ENCODE results near the gene RHBDL1.

Gene RHBDL1

GRCh38 chr16:667113-667779 lies 8.2 kb upstream of the RHBDL1 start:
- no peaks in the 10 kb centered on the region for H3K9me3 ChIP-seq (ENCODE audit: control insufficient read depth, insufficient read depth, low read depth, low read length)
- no peak overlapping the region for H3K4me3 ChIP-seq (ENCODE audit: low read depth, low read length)
- CTCF ChIA-PET: interaction anchor here (0.7 to 1.8 kb wide), 6 partner anchors 8 to 90 kb away, joined by 3 to 7 read pairs (median 4); no protein-coding TSS in a partner anchor
- POLR2A ChIA-PET: interaction anchor here (0.8 to 6.7 kb wide), 5 partner anchors 9 to 95 kb away, joined by 3 to 57 read pairs (median 7); partner anchors contain the start of genes RHBDL1, STUB1 and WDR90
- H3K27ac ChIP-seq (ENCODE audit: extremely low read depth, low read depth, low read length): peak overlapping the region; percentile 92
- TF ChIP-seq ZSCAN30 (tag by site-specific recombination; IDR thresholded peaks at IDR 0.05): no peak
- TF ChIP-seq ZNF623 (tag by site-specific recombination; IDR thresholded peaks at IDR 0.05): no peak
- no peak for TF ChIP-seq ZNF555 (tag by site-specific recombination; conservative IDR thresholded peaks at IDR 0.05)
- TF ChIP-seq TCF7L2 (IDR thresholded peaks at IDR 0.05; ENCODE audit: borderline replicate concordance, low read depth, low read length): no peak
- TF ChIP-seq ZNF692 (tag by site-specific recombination; IDR thresholded peaks at IDR 0.05): no peak
- no peak for TF ChIP-seq REST (tag by site-specific recombination; IDR thresholded peaks at IDR 0.05)
- H3K36me3 ChIP-seq (ENCODE audit: control insufficient read depth in 2 of 2, insufficient read depth in 1 of 2, low read length in 2 of 2): peaks cover 0 to 60% of the 10 kb centered on the region in 2 experiments; a peak in 2 of 3 replicates
- H3K4me1 ChIP-seq (ENCODE audit: control insufficient read depth, insufficient read depth, low read length): no peaks in the 10 kb centered on the region

DNA sequence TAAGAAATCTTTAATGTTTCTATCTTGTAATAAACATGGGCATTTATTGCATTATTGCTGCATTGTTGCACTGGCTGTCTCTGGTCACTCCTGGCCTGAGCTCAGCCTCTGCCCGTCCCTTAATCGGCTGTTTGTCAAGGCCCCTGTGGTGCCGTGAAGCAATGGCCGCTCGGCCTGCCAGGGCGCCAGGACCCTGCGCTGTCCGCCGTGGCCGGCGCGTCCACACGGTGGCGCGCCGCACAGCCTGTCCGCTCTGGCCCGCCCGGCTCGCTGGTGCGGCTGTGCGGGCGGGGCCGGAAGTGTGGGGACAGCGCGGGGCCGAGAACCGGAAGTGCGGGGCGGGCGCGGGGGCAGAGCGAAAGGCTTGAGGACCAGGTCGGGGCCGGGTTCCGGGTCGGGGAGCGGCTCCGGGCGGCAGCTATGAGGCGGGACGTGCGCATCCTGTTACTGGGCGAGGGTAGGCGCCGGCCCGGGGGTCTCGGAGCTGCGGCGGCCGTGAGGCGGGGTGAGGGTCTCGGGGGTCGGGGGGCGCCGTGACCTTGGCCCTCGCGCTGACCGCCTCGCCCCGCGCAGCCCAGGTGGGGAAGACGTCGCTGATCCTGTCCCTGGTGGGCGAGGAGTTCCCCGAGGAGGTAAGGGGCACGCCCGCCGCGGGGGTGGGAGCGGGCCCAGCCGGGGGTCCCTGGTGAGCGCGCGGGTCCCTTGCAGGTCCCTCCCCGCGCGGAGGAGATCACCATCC lies 7.5 kb upstream of the RHBDL1 start, which contains the start of gene RHOT2:
Gene RHOT2, plus strand, starts transcription at position 353 of the 739 bp plus-strand sequence. Its CDS starts 68 bp downstream, at position 421.
- Histone ChIP-seq H3K4me3 (ENCODE audit: low read depth, low read length) (peak within 1 kb of the TSS; percentile 90), H3K4me1 (ENCODE audit: control insufficient read depth, insufficient read depth, low read length) (no peaks in the 10 kb centered on the region), H3K9me3 (ENCODE audit: control insufficient read depth, insufficient read depth, low read depth, low read length) (no peaks in the 10 kb centered on the region), H3K27ac (ENCODE audit: extremely low read depth, low read depth, low read length) (peak within 1 kb of the TSS; percentile 92), H3K36me3 (ENCODE audit: control insufficient read depth in 2 of 2, insufficient read depth in 1 of 2, low read length in 2 of 2) (peaks cover 0 to 60% of the 10 kb centered on the region in 2 experiments; a peak in 2 of 3 replicates)
- ChIA-PET CTCF (interaction anchor here (0.7 to 1.8 kb wide), 6 partner anchors 9 to 91 kb away, joined by 3 to 7 read pairs (median 4); no protein-coding TSS in a partner anchor), POLR2A (interaction anchor here (0.8 to 6.7 kb wide), 6 partner anchors 9 to 96 kb away, joined by 3 to 57 read pairs (median 6); partner anchors contain the start of genes JMJD8, RHBDL1, STUB1 and WDR90)
- TF ChIP-seq KLF9 (tag by site-specific recombination; IDR thresholded peaks at IDR 0.05; ENCODE audit: low read depth) (peak; percentile 37; the same call in 1 of the 2 replicates), ZBTB48 (tag by site-specific recombination; IDR thresholded peaks at IDR 0.05) (peak; percentile 63; the same call in 1 of the 2 replicates), ZBTB6 (tag by site-specific recombination; IDR thresholded peaks at IDR 0.05) (peak; percentile 28; the same call in 1 of the 2 replicates), ZNF184 (tag by site-specific recombination; IDR thresholded peaks at IDR 0.05) (peak; percentile 86; the same call in 1 of the 2 replicates), MEIS1 (CRISPR knock-in tag; IDR thresholded peaks at IDR 0.05; ENCODE audit: borderline replicate concordance) (no peak), ZBTB11 (tag by site-specific recombination; conservative IDR thresholded peaks at IDR 0.05; ENCODE audit: low read depth) (peak; percentile 94), ZNF529 (tag by site-specific recombination; IDR thresholded peaks at IDR 0.05; ENCODE audit: insufficient replicate concordance) (no peak), YY1 (tag by site-specific recombination; IDR thresholded peaks at IDR 0.05) (peak; percentile 91)
- TF ChIP-seq, protein P1, sequence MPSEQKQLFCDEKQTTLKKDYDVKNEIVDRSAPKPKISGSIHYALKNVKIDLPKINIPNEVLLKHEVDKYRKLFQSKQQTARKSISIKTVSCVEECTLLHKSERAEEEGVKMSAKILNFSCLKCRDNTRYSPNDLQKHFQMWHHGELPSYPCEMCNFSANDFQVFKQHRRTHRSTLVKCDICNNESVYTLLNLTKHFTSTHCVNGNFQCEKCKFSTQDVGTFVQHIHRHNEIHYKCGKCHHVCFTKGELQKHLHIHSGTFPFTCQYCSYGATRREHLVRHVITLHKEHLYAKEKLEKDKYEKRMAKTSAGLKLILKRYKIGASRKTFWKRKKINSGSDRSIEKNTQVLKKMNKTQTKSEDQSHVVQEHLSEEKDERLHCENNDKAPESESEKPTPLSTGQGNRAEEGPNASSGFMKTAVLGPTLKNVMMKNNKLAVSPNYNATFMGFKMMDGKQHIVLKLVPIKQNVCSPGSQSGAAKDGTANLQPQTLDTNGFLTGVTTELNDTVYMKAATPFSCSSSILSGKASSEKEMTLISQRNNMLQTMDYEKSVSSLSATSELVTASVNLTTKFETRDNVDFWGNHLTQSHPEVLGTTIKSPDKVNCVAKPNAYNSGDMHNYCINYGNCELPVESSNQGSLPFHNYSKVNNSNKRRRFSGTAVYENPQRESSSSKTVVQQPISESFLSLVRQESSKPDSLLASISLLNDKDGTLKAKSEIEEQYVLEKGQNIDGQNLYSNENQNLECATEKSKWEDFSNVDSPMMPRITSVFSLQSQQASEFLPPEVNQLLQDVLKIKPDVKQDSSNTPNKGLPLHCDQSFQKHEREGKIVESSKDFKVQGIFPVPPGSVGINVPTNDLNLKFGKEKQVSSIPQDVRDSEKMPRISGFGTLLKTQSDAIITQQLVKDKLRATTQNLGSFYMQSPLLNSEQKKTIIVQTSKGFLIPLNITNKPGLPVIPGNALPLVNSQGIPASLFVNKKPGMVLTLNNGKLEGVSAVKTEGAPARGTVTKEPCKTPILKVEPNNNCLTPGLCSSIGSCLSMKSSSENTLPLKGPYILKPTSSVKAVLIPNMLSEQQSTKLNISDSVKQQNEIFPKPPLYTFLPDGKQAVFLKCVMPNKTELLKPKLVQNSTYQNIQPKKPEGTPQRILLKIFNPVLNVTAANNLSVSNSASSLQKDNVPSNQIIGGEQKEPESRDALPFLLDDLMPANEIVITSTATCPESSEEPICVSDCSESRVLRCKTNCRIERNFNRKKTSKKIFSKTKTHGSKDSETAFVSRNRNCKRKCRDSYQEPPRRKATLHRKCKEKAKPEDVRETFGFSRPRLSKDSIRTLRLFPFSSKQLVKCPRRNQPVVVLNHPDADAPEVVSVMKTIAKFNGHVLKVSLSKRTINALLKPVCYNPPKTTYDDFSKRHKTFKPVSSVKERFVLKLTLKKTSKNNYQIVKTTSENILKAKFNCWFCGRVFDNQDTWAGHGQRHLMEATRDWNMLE (tag by site-specific recombination; conservative IDR thresholded peaks at IDR 0.05; ENCODE audit: low read depth): 0 out of 2 replicates have a peak, but pooled peaks have one; percentile 22
